ENCODE results near the gene KRTAP5-11. TPM values are rescaled to one million over a fixed set of nuclear protein-coding genes. Genes with fewer than 3 reads are reported as not detected.
"Not testable (repeated sequence)": the region's sequence is repeated elsewhere in the genome, so short reads cannot be mapped to it uniquely, and the experiment has no call there.

Gene KRTAP5-11
- total and polyA plus RNA-seq, 2 donors (not counting 3 experiments of a cell fraction or from before 2014, with no cell fraction given), result not detected

DNA sequence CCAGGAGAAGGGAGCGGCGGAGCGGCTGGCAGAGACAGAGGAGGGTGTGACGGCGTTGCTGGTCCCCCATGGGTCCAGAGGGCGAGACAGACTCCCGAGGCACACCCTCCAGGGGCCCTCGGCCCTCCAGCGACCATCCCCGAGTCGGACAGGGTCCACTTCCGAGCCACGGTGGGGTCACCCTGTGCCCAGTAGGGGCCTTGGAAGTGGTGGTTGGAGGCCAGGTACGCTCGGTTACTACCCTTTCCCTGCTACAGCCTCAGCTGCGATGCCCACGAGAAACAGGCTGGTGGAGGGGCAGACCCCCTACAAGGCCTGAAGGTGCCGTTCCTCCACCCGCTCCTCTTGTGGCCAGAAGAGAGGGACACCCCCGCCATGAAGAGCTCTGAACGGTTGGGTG, 25.6 kb upstream of the KRTAP5-11 start:
- intact Hi-C loops (cut with micrococcal nuclease); POLR2A ChIA-PET: not testable (repeated sequence)

DNA sequence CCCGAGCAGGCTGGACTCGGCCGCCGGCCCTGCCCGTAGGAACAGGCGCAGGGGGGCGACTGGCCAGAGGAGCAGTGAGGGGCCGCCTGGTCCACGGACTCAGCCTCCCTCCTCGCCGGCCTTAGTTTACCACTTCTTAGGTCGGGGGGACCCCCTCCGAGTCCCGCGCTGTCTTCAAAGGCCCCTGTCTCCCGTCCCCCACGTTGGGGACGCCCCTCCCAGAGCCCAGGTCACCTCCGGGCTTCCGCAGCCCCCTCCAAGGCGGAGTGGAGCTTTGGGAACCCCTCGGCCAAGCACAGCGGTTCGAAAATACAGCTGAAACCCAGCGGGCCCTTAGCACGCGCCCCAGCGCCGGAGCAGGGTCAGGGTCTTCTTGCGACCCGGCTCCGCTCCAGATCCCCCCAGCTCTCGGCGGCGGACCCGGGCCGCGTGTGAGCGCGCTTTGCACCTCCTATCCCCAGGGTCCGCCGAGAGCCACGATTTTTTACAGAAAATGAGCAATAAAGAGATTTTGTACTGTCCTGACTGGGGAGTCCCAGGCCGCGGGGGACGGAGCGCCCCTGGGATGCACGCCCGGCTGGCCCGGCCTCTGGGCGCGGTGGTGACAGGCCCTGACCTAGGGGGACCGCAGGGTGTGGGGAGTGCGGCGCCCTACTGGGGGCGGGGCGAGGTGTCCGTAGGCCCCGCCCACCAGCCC, 25.0 kb upstream of the KRTAP5-11 start:
- H3K4me3 ChIP-seq (replicated peaks in 1 of 3; ENCODE audit: insufficient read depth in 1 of 3, low read depth in 1 of 3, low read length in 3 of 3); H3K27ac ChIP-seq (ENCODE audit: insufficient read depth, low read depth, low read length); H3K9me1 ChIP-seq (replicated peaks; ENCODE audit: control insufficient read depth, extremely low read depth, insufficient read depth, low read length); H3K9ac ChIP-seq (replicated peaks; ENCODE audit: extremely low read depth, insufficient read depth, low read length); H3K4me1 ChIP-seq (ENCODE audit: control insufficient read depth, extremely low read depth, insufficient read depth, low read length); BruUV-seq (replicated peaks); H3K79me2 ChIP-seq (ENCODE audit: control insufficient read depth, insufficient read depth, low read length); H3K27me3 ChIP-seq (ENCODE audit: control insufficient read depth in 2 of 2, insufficient read depth in 2 of 2, low read length in 2 of 2); dilution Hi-C loops (cut with MboI; ENCODE audit: extremely low pct_ligation_motif_present, low sequenced_read_pairs); H2AFZ ChIP-seq (ENCODE audit: low read depth, low read length); POLR2A ChIA-PET; H3K4me2 ChIP-seq (ENCODE audit: insufficient read depth, low read length); intact Hi-C loops (cut with micrococcal nuclease); H3K36me3 ChIP-seq (ENCODE audit: control insufficient read depth in 2 of 2, extremely low read depth in 1 of 2, insufficient read depth in 2 of 2, low read length in 2 of 2); FAIRE-seq; H4K20me1 ChIP-seq (replicated peaks; ENCODE audit: control insufficient read depth, extremely low read depth, insufficient read depth, low read length); CTCF ChIA-PET; H3K9me3 ChIP-seq (replicated peaks; ENCODE audit: control insufficient read depth, insufficient read depth, low read length); DNase-seq (ENCODE audit: low read depth, low spot score): not testable (repeated sequence)
- TF ChIP-seq EZH2 (IDR thresholded peaks at IDR 0.05; ENCODE audit: borderline replicate concordance, low read depth, low read length, severe bottlenecking), result peak; percentile 79

More for the DNA sequence above, 25.6 kb upstream of the KRTAP5-11 start:
- H3K9me3 ChIP-seq (replicated peaks; ENCODE audit: control insufficient read depth, insufficient read depth, low read length); H3K27ac ChIP-seq (ENCODE audit: insufficient read depth, low read depth, low read length); H3K4me3 ChIP-seq (replicated peaks in 1 of 3; ENCODE audit: insufficient read depth in 1 of 3, low read depth in 1 of 3, low read length in 3 of 3); H3K27me3 ChIP-seq (ENCODE audit: control insufficient read depth in 2 of 2, insufficient read depth in 2 of 2, low read length in 2 of 2); H3K4me1 ChIP-seq (ENCODE audit: control insufficient read depth, extremely low read depth, insufficient read depth, low read length); FAIRE-seq; H3K9me1 ChIP-seq (replicated peaks; ENCODE audit: control insufficient read depth, extremely low read depth, insufficient read depth, low read length); BruUV-seq (replicated peaks); H4K20me1 ChIP-seq (replicated peaks; ENCODE audit: control insufficient read depth, extremely low read depth, insufficient read depth, low read length); H3K9ac ChIP-seq (replicated peaks; ENCODE audit: extremely low read depth, insufficient read depth, low read length); H3K4me2 ChIP-seq (ENCODE audit: insufficient read depth, low read length); DNase-seq (ENCODE audit: low read depth, low spot score); H2AFZ ChIP-seq (ENCODE audit: low read depth, low read length); dilution Hi-C loops (cut with MboI; ENCODE audit: extremely low pct_ligation_motif_present, low sequenced_read_pairs); H3K79me2 ChIP-seq (ENCODE audit: control insufficient read depth, insufficient read depth, low read length); CTCF ChIA-PET; H3K36me3 ChIP-seq (ENCODE audit: control insufficient read depth in 2 of 2, extremely low read depth in 1 of 2, insufficient read depth in 2 of 2, low read length in 2 of 2): not testable (repeated sequence)

DNA sequence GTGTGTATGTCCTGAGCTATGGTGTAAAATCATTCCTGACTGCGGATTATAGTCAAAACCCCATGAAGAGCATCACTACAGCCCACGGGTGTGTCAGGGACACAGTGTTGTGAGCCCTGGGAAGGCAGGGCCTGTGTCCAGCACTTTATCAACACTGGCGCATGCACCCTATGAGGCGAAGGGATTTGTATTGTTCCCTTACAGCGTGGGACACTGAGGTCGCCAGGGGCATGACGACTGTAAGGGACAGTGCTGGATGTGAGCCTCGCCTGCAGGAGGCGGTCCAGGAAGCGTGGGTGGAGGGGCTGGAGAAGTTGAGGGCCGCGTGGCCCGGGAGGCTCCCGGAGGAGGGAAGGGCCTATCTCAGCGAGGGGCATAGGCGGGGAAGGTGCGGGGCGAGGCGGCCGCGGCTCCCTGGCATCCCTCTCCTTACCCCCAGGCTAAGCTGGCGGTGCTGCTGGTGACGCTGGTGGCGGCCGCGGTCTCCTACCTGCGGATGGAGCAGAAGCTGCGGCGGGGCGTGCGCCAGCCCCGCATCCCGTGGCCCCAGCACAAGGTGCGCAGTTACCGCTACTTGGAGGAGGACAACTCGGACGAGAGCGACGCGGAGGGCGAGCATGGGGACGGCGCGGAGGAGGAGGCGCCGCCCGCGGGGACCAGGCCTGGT, 24.3 kb upstream of the KRTAP5-11 start:
- H3K27me3 ChIP-seq (ENCODE audit: control insufficient read depth in 2 of 2, insufficient read depth in 2 of 2, low read length in 2 of 2); BruUV-seq (replicated peaks); H3K79me2 ChIP-seq (ENCODE audit: control insufficient read depth, insufficient read depth, low read length); FAIRE-seq; H3K9me1 ChIP-seq (replicated peaks; ENCODE audit: control insufficient read depth, extremely low read depth, insufficient read depth, low read length); CTCF ChIA-PET; H3K9me3 ChIP-seq (replicated peaks; ENCODE audit: control insufficient read depth, insufficient read depth, low read length); H3K4me2 ChIP-seq (ENCODE audit: insufficient read depth, low read length); intact Hi-C loops (cut with micrococcal nuclease); H2AFZ ChIP-seq (ENCODE audit: low read depth, low read length); dilution Hi-C loops (cut with MboI; ENCODE audit: extremely low pct_ligation_motif_present, low sequenced_read_pairs); DNase-seq (ENCODE audit: low read depth, low spot score); H3K4me3 ChIP-seq (replicated peaks in 1 of 3; ENCODE audit: insufficient read depth in 1 of 3, low read depth in 1 of 3, low read length in 3 of 3); H3K36me3 ChIP-seq (ENCODE audit: control insufficient read depth in 2 of 2, extremely low read depth in 1 of 2, insufficient read depth in 2 of 2, low read length in 2 of 2); H3K9ac ChIP-seq (replicated peaks; ENCODE audit: extremely low read depth, insufficient read depth, low read length); POLR2A ChIA-PET; H3K27ac ChIP-seq (ENCODE audit: insufficient read depth, low read depth, low read length); H3K4me1 ChIP-seq (ENCODE audit: control insufficient read depth, extremely low read depth, insufficient read depth, low read length); H4K20me1 ChIP-seq (replicated peaks; ENCODE audit: control insufficient read depth, extremely low read depth, insufficient read depth, low read length): not testable (repeated sequence)
